NOMO-1 treated with dmso at 0.1 percent for 144 hours (cell line): ENCODE data around the gene KYAT1.
"Not testable (repeated sequence)": the region's sequence is repeated elsewhere in the genome, so short reads cannot be mapped to it uniquely, and the experiment has no call there.

ENCODE experiments used
- DNase-seq: peaks from one replicate; lab custom pipeline; 2025; ENCODE audit not compliant: unreplicated experiment; lab: John Stamatoyannopoulos, UW

The KYAT1 gene

GRCh38 chr9:128820665-128821583 is 60.8 kb downstream of the KYAT1 start:
- DNase-seq = no peak

- no peak for DNase-seq
Observed at GRCh38 chr9:128819716-128820664, 61.8 kb downstream of the KYAT1 start.

GRCh38 chr9:128818839-128819715 is 62.7 kb downstream of the KYAT1 start:
- DNase-seq = no peak

GRCh38 chr9:128818099-128818838 is 63.5 kb downstream of the KYAT1 start, which contains the start of gene ENDOG:
Gene ENDOG, plus strand, starts transcription at chr9:128818500. Its CDS starts 185 bp downstream, at chr9:128818685.
- peak; percentile 91 for DNase-seq

- DNase-seq = no peak
Observed at GRCh38 chr9:128810873-128811272, 70.9 kb downstream of the KYAT1 start.

- no peak for DNase-seq
Observed at GRCh38 chr9:128809831-128810230, 71.9 kb downstream of the KYAT1 start.

- no peak for DNase-seq
Observed at GRCh38 chr9:128809036-128809599, 72.6 kb downstream of the KYAT1 start.

- no peak for DNase-seq
Observed at GRCh38 chr9:128808543-128808942, 73.2 kb downstream of the KYAT1 start.

- no peak for DNase-seq
Observed at GRCh38 chr9:128807827-128808226, 73.9 kb downstream of the KYAT1 start.

GRCh38 chr9:128805661-128806060 is 76.1 kb downstream of the KYAT1 start:
- no peak for DNase-seq

- no peak for DNase-seq
Observed at GRCh38 chr9:128802482-128802881, 79.3 kb downstream of the KYAT1 start.

- no peak for DNase-seq
Observed at GRCh38 chr9:128800061-128800460, 81.7 kb downstream of the KYAT1 start.

- DNase-seq = no peak
Observed at GRCh38 chr9:128798896-128799295, 82.9 kb downstream of the KYAT1 start.

- not testable (repeated sequence) for DNase-seq
Observed at GRCh38 chr9:128794961-128795360, 86.8 kb downstream of the KYAT1 start.

GRCh38 chr9:128792978-128793686 is 88.6 kb downstream of the KYAT1 start:
- DNase-seq = no peak

- DNase-seq = no peak
Observed at GRCh38 chr9:128792134-128792533, 89.6 kb downstream of the KYAT1 start.

- DNase-seq = no peak
Observed at GRCh38 chr9:128790536-128790935, 91.2 kb downstream of the KYAT1 start.

GRCh38 chr9:128788445-128788844 is 93.3 kb downstream of the KYAT1 start:
- no peak for DNase-seq

- no peak for DNase-seq
Observed at GRCh38 chr9:128787659-128788058, 94.1 kb downstream of the KYAT1 start.
